Natural killer cell (primary cell): Measurements from ENCODE around the gene PTP4A2. TPM values are rescaled to one million over a fixed set of nuclear protein-coding genes. Genes with fewer than 3 reads are reported as not detected.

Experiments
- ATAC-seq, 3 donors: fragments of 150-1000 bp in 2 of 3; fragments of 200-7000 bp in 1 of 3; cut with Tn5 transposase; 1 replicate in 1 of 3; 2 replicates in 2 of 3; pipeline ENCODE4 v1.10.0; 2021; ENCODE audit warnings: mild to moderate bottlenecking in 2 of 3, moderate library complexity in 2 of 3
- DNase-seq, 2 donors: peaks; one replicate each; pipeline versions ENCODE4 v3.0.0 to v3.0.0-alpha.2; 2013 to 2021; ENCODE audit warnings: mixed read lengths in 1 of 2
- H3K27ac ChIP-seq: one replicate; pipeline ENCODE4 v1.5.1; 2013; ENCODE audit warnings: mild to moderate bottlenecking, low read length
- H3K27me3 ChIP-seq: one replicate; pipeline ENCODE4 v1.6.1; 2013; ENCODE audit warnings: low read length; ENCODE audit not compliant: control insufficient read depth, insufficient read depth
- H3K36me3 ChIP-seq: one replicate; pipeline ENCODE4 v1.6.1; 2013; ENCODE audit warnings: low read length; ENCODE audit not compliant: control insufficient read depth, insufficient read depth
- H3K4me1 ChIP-seq: one replicate; pipeline ENCODE4 v1.6.1; 2013; ENCODE audit warnings: low read length; ENCODE audit not compliant: control insufficient read depth, insufficient read depth
- H3K4me3 ChIP-seq: one replicate; pipeline ENCODE4 v1.5.1; 2013; ENCODE audit warnings: low read length
- H3K9me3 ChIP-seq: one replicate; pipeline ENCODE4 v1.6.1; 2013; ENCODE audit warnings: low read length; ENCODE audit not compliant: control insufficient read depth, insufficient read depth
- H3K27ac Mint-ChIP-seq, 2 donors: one replicate each; pipeline ENCODE4 v1.8.0; 2022; ENCODE audit warnings: mild to moderate bottlenecking in 2 of 2, mixed read lengths in 2 of 2, moderate library complexity in 1 of 2
- H3K27me3 Mint-ChIP-seq, 2 donors: one replicate each; pipeline ENCODE4 v1.8.0; 2022; ENCODE audit warnings: low read depth in 2 of 2, mixed read lengths in 2 of 2
- H3K36me3 Mint-ChIP-seq: one replicate; pipeline ENCODE4 v1.8.0; 2022; ENCODE audit warnings: mixed read lengths
- H3K4me1 Mint-ChIP-seq, 2 donors: one replicate each; pipeline ENCODE4 v1.8.0; 2022; ENCODE audit warnings: mixed read lengths in 2 of 2
- H3K4me3 Mint-ChIP-seq: one replicate; pipeline ENCODE4 v1.8.0; 2022; ENCODE audit warnings: mild to moderate bottlenecking, moderate library complexity, mixed read lengths
- H3K9me3 Mint-ChIP-seq, 2 donors: one replicate each; pipeline ENCODE4 v1.8.0; 2022; ENCODE audit warnings: mixed read lengths in 2 of 2
- CTCF ChIP-seq: fragments of 200-600 bp; IDR thresholded peaks from one replicate; pipeline ENCODE4 v1.8.0; 2022; ENCODE audit warnings: antibody characterized with exemption
- WGBS: methylation state at CpG from one replicate; pipeline ENCODE4 v1.1.7; 2013; ENCODE audit warnings: missing lambda C conversion rate; ENCODE audit not compliant: insufficient coverage; 5-methylcytosine and 5-hydroxymethylcytosine counted together
- intact Hi-C: fragments of 100-400 bp; cut with micrococcal nuclease; formaldehyde crosslinking; loops from one replicate; pipeline ENCODE4 v1.14.2; 2022
- total RNA-seq, 4 donors: library from RNA; stranded (reverse); fragments of 120-200 nt in 1 of 4; gene quantifications; one replicate each; pipeline versions ENCODE4 v1.2.3 to v1.2.4, GENCODE V29; 2013 to 2022

Gene PTP4A2
- total RNA-seq, 3 donors from 2014 or later (not counting 1 experiment from before 2014, with no cell fraction given) = 435 to 527 (median 443) TPM

- H3K9me3 ChIP-seq = no peaks in the 10 kb centered on the region
- Mint-ChIP-seq H3K9me3 (no peaks in the 10 kb centered on the region), H3K4me1 (peaks cover 29 to 39% of the 10 kb centered on the region in 2 donors), H3K4me3 (peak overlapping the region; percentile 21), H3K36me3 (no peaks in the 10 kb centered on the region), H3K27me3 (no peaks in the 10 kb centered on the region), H3K27ac (no peak overlapping the region)
- ATAC-seq (no peak), DNase-seq (no peak)
- WGBS = 91% methylated on average over 5 of the region's 5 CpGs
- H3K27me3 ChIP-seq = no peaks in the 10 kb centered on the region
- intact Hi-C loops = no loop called here
- no peak overlapping the region for H3K4me3 ChIP-seq
- TF ChIP-seq CTCF = no peak
- H3K4me1 ChIP-seq = peaks cover 29% of the 10 kb centered on the region
- H3K36me3 ChIP-seq = no peaks in the 10 kb centered on the region
- no peak overlapping the region for H3K27ac ChIP-seq
These were observed 56.5 kb downstream of the PTP4A2 start for GRCh38 chr1:31881688-31882000.

DNA sequence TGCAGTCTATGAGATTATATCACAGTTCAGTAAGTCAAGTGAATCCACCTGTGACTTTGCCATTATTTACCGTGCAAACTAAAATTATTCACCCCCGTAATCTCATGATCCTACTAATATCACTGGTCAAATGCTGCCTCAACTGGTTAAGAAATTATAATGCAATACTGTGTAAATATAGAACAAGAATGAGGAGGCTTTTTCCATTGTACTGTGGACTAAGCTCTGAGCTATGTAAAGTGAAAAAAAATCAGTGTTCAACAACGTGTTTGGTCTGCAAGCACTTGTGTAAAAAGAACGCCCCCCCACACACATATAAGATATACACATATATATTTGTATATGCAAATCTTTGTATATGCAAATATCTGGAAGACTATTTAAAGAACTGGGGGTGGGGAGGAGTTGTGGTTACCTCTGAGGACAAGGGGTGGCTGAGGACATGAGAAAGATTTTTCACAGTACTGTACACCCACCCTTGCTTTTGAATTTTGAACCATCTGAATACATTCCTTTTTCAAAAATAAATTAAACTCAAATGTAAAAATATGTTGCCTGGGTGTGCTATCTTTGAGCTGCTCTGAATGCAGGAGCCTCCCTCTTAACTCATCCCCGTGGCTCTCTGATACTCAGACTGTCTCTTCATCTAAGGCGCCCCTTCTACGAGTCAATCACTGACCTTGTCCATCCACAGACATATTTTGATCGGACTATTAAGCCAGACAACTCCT lies 57.0 kb downstream of the PTP4A2 start:
- no peaks in the 10 kb centered on the region for H3K36me3 Mint-ChIP-seq
- no peaks in the 10 kb centered on the region for H3K36me3 ChIP-seq
- DNase-seq (no peak), ATAC-seq (no peak)
- peaks cover 29% of the 10 kb centered on the region for H3K4me1 ChIP-seq
- peak overlapping the region; percentile 21 for H3K4me3 Mint-ChIP-seq
- H3K27ac ChIP-seq = no peak overlapping the region
- no peaks in the 10 kb centered on the region for H3K9me3 ChIP-seq
- H3K4me1 Mint-ChIP-seq = peaks cover 34 to 43% of the 10 kb centered on the region in 2 donors
- no peak overlapping the region for H3K4me3 ChIP-seq
- intact Hi-C loops = no loop called here
- H3K27ac Mint-ChIP-seq = no peak overlapping the region
- WGBS = 87% methylated on average over 6 of the region's 8 CpGs
- H3K27me3 ChIP-seq = no peaks in the 10 kb centered on the region
- no peaks in the 10 kb centered on the region for H3K9me3 Mint-ChIP-seq
- TF ChIP-seq CTCF = no peak
- H3K27me3 Mint-ChIP-seq = no peaks in the 10 kb centered on the region

GRCh38 chr1:31879981-31880608 lies 58.1 kb downstream of the PTP4A2 start:
- peak overlapping the region; percentile 79 to 82 for H3K27ac Mint-ChIP-seq
- Histone ChIP-seq H3K27ac (peak overlapping the region; percentile 34), H3K4me1 (peaks cover 29% of the 10 kb centered on the region), H3K9me3 (no peaks in the 10 kb centered on the region), H3K4me3 (no peak overlapping the region), H3K27me3 (no peaks in the 10 kb centered on the region), H3K36me3 (no peaks in the 10 kb centered on the region)
- no peak for TF ChIP-seq CTCF
- intact Hi-C loops = no loop called here
- DNase-seq (no peak), ATAC-seq (peak; percentile 44 to 65 (median 62))
- no peaks in the 10 kb centered on the region for H3K9me3 Mint-ChIP-seq
- WGBS = 47% methylated on average over 3 of the region's 4 CpGs
- peaks cover 38 to 43% of the 10 kb centered on the region in 2 donors for H3K4me1 Mint-ChIP-seq
- H3K4me3 Mint-ChIP-seq = peak overlapping the region; percentile 59
- H3K36me3 Mint-ChIP-seq = no peaks in the 10 kb centered on the region
- H3K27me3 Mint-ChIP-seq = no peaks in the 10 kb centered on the region
